ENCODE results near the gene PSME1. TPM values are rescaled to one million over a fixed set of nuclear protein-coding genes. Genes with fewer than 3 reads are reported as not detected.

Gene PSME1
- total RNA-seq, 2 experiments from 2014 or later, result 149 to 187 TPM

DNA sequence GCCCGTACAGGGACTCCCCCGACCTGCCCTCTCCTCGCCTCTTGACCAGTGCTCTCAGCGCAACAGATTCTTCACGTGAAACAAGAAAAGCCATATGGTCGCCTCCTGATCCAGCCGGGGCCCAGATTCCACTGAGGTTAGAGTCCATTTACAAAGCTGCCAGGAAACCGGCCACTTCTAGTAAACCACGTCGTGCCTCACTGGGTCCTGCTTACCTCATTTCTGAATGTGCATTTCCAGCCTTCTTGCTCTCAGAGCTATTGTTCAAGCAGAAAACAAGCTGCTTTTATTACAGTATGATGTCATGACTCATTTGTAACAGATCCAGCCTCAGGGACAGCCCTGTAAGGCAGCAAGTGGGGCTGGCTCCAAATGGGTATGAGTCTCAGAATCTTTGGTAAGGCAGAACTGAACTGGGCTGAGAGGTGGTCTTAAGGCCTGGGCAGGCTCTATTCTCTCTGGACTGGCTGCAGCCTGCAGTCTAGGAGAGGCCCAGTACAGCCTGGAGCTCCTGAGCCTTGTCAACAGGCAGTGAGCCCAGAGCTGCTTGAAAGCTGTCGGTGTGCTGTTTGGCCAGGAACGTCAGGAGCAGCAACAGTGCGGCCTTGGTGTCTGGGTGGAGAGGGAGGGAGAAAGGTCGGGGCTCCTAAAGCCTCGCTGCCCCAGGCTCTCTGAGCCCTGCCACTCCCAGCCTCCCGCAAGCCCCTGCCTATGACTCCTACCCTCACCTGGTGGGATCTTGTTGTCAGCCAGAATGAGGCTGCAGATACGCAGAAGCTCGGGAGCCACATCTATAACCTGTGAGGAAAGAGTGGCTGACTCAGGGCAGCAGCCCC lies 44.2 kb downstream of the PSME1 start:
- Histone ChIP-seq H3K4me3 (ENCODE audit: low read depth, low read length, poor library complexity, severe bottlenecking) (no peak overlapping the region), H4K20me1 (ENCODE audit: insufficient read depth, low read length) (no peaks in the 10 kb centered on the region), H3K9me2 (ENCODE audit: insufficient read depth, low read length) (no peaks in the 10 kb centered on the region), H3K79me2 (ENCODE audit: insufficient read depth, low read depth, low read length) (no peaks in the 10 kb centered on the region), H3K36me3 (ENCODE audit: insufficient read depth, low read length) (peaks cover 65% of the 10 kb centered on the region), H3K4me1 (ENCODE audit: insufficient read depth, low read length, poor library complexity, severe bottlenecking) (no peaks in the 10 kb centered on the region), H2AFZ (ENCODE audit: low read length) (no peak overlapping the region), H3K4me2 (ENCODE audit: low read length) (no peak overlapping the region), H3K9me3 (ENCODE audit: low read length) (no peaks in the 10 kb centered on the region), H3K27ac (ENCODE audit: low read depth, low read length, poor library complexity, severe bottlenecking) (no peak overlapping the region)
- no peak for DNase-seq (ENCODE audit: low spot score)
- intact Hi-C loops (cut with micrococcal nuclease; ENCODE audit: unreplicated experiment), result no loop called here
- TF ChIP-seq, protein P1, sequence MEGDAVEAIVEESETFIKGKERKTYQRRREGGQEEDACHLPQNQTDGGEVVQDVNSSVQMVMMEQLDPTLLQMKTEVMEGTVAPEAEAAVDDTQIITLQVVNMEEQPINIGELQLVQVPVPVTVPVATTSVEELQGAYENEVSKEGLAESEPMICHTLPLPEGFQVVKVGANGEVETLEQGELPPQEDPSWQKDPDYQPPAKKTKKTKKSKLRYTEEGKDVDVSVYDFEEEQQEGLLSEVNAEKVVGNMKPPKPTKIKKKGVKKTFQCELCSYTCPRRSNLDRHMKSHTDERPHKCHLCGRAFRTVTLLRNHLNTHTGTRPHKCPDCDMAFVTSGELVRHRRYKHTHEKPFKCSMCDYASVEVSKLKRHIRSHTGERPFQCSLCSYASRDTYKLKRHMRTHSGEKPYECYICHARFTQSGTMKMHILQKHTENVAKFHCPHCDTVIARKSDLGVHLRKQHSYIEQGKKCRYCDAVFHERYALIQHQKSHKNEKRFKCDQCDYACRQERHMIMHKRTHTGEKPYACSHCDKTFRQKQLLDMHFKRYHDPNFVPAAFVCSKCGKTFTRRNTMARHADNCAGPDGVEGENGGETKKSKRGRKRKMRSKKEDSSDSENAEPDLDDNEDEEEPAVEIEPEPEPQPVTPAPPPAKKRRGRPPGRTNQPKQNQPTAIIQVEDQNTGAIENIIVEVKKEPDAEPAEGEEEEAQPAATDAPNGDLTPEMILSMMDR (conservative IDR thresholded peaks at IDR 0.05; ENCODE audit: low read length), result no peak
- no peak for TF ChIP-seq EZH2phosphoT487 (IDR thresholded peaks at IDR 0.05; ENCODE audit: borderline replicate concordance, low read depth, low read length)
- no TSS peak for BruUV-seq (replicated peaks)
- POLR2A ChIA-PET, result interaction anchor here (0.5 to 0.6 kb wide), 3 partner anchors 19 to 961 kb away, joined by 3 read pairs; partner anchors contain the start of genes IRF9 and RNF31
- CTCF ChIA-PET (ENCODE audit: unreplicated experiment), result no interaction called here

DNA sequence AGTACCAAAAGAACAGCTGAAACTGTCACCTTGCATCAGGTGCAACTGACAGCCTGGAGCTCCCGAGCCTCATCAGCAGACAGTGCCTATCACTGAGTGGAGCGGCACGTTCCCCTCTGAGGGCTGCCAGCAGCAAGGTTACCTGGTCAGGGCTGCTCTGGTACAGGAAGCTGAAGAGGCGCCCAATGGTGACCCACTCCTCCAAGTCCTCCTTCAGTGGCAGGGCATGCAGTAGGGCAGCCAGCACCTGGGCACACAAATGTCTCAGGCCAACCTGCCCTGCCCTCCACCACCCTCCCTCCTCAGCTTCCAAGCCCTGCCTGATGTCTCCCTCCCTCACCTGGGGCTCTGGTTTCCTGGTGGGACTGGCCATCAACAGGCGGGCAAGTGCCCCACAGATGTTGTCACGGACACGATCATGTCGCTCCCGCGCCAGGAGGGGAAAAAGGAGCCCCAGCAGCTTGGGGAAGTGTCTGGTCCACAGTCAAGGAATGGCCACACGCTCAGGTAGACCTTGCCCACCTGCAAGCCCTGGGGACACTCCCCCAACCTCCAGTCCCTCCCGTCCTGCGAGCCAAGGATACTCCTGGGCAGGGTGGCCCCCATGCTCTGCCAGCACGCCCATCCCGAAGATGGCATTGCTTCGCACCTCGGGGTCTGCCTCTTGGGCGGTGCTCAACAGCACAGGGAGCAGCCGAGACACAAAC lies 45.5 kb downstream of the PSME1 start:
- no peaks in the 10 kb centered on the region for H3K79me2 ChIP-seq (ENCODE audit: insufficient read depth, low read depth, low read length)
- no peak for DNase-seq (ENCODE audit: low spot score)
- no peak overlapping the region for H2AFZ ChIP-seq (ENCODE audit: low read length)
- ChIA-PET CTCF (ENCODE audit: unreplicated experiment) (no interaction called here), POLR2A (interaction anchor here (0.6 kb wide), 2 partner anchors 25 to 61 kb away, joined by 3 to 4 read pairs; no protein-coding TSS in a partner anchor)
- H3K9me2 ChIP-seq (ENCODE audit: insufficient read depth, low read length), result no peaks in the 10 kb centered on the region
- H3K4me2 ChIP-seq (ENCODE audit: low read length), result no peak overlapping the region
- intact Hi-C loops (cut with micrococcal nuclease; ENCODE audit: unreplicated experiment), result no loop called here
- H3K9me3 ChIP-seq (ENCODE audit: low read length), result no peaks in the 10 kb centered on the region
- no peak overlapping the region for H3K4me3 ChIP-seq (ENCODE audit: low read depth, low read length, poor library complexity, severe bottlenecking)
- no peaks in the 10 kb centered on the region for H3K4me1 ChIP-seq (ENCODE audit: insufficient read depth, low read length, poor library complexity, severe bottlenecking)
- H3K27ac ChIP-seq (ENCODE audit: low read depth, low read length, poor library complexity, severe bottlenecking), result no peak overlapping the region
- no TSS peak for BruUV-seq (replicated peaks)
- TF ChIP-seq EZH2phosphoT487 (IDR thresholded peaks at IDR 0.05; ENCODE audit: borderline replicate concordance, low read depth, low read length), result no peak
- TF ChIP-seq, protein P1 (conservative IDR thresholded peaks at IDR 0.05; ENCODE audit: low read length), result no peak
- peaks cover 78% of the 10 kb centered on the region for H3K36me3 ChIP-seq (ENCODE audit: insufficient read depth, low read length)
- H4K20me1 ChIP-seq (ENCODE audit: insufficient read depth, low read length), result no peaks in the 10 kb centered on the region
